HL-60 (cell line): ENCODE results near the gene MFAP2.

Experiments
- GABPA ChIP-seq: IDR thresholded peaks from 2 replicates; pipeline ENCODE4 v1.6.1; 2012; ENCODE audit warnings: low read depth
- POLR2AphosphoS5 ChIP-seq: IDR thresholded peaks from 2 replicates; pipeline ENCODE4 v1.6.1; 2012; ENCODE audit warnings: low read depth
- SPI1 ChIP-seq: IDR thresholded peaks from 2 replicates; pipeline ENCODE4 v1.6.1; 2012; ENCODE audit warnings: low read depth, mild to moderate bottlenecking, borderline replicate concordance
- TF ChIP-seq, protein P1 (sequence below): IDR thresholded peaks from one replicate; pipeline ENCODE4 v1.5.1; 2011; ENCODE audit warnings: low read length, control low read depth, inconsistent platforms; ENCODE audit not compliant: insufficient read depth
- TF ChIP-seq, protein P2 (sequence below): IDR thresholded peaks from 2 replicates; pipeline ENCODE4 v1.6.1; 2012; ENCODE audit warnings: low read depth; ENCODE audit not compliant: insufficient replicate concordance

DNA sequence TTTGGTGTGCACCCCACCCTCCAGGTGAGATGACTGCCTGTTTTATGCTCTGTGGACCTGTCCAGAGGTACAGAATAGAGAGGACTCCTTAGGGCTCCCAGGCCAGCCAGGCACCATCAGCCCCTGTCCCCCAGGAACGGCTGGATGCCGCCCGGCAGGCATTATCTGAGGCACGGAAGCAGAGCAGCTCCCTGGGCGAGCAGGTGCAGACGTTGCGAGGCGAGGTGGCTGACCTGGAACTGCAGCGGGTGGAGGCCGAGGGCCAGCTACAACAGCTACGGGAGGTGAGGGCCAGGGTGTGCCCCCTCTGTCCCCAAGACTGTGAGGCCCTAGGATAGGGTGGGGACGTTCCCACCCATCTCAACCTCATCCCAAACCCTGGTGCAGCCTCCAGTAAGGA lies 10.8 kb downstream of the MFAP2 start:
- TF ChIP-seq, protein P1, sequence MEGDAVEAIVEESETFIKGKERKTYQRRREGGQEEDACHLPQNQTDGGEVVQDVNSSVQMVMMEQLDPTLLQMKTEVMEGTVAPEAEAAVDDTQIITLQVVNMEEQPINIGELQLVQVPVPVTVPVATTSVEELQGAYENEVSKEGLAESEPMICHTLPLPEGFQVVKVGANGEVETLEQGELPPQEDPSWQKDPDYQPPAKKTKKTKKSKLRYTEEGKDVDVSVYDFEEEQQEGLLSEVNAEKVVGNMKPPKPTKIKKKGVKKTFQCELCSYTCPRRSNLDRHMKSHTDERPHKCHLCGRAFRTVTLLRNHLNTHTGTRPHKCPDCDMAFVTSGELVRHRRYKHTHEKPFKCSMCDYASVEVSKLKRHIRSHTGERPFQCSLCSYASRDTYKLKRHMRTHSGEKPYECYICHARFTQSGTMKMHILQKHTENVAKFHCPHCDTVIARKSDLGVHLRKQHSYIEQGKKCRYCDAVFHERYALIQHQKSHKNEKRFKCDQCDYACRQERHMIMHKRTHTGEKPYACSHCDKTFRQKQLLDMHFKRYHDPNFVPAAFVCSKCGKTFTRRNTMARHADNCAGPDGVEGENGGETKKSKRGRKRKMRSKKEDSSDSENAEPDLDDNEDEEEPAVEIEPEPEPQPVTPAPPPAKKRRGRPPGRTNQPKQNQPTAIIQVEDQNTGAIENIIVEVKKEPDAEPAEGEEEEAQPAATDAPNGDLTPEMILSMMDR = no peak
- no peak for TF ChIP-seq POLR2AphosphoS5
- TF ChIP-seq GABPA = no peak
- TF ChIP-seq, protein P2, sequence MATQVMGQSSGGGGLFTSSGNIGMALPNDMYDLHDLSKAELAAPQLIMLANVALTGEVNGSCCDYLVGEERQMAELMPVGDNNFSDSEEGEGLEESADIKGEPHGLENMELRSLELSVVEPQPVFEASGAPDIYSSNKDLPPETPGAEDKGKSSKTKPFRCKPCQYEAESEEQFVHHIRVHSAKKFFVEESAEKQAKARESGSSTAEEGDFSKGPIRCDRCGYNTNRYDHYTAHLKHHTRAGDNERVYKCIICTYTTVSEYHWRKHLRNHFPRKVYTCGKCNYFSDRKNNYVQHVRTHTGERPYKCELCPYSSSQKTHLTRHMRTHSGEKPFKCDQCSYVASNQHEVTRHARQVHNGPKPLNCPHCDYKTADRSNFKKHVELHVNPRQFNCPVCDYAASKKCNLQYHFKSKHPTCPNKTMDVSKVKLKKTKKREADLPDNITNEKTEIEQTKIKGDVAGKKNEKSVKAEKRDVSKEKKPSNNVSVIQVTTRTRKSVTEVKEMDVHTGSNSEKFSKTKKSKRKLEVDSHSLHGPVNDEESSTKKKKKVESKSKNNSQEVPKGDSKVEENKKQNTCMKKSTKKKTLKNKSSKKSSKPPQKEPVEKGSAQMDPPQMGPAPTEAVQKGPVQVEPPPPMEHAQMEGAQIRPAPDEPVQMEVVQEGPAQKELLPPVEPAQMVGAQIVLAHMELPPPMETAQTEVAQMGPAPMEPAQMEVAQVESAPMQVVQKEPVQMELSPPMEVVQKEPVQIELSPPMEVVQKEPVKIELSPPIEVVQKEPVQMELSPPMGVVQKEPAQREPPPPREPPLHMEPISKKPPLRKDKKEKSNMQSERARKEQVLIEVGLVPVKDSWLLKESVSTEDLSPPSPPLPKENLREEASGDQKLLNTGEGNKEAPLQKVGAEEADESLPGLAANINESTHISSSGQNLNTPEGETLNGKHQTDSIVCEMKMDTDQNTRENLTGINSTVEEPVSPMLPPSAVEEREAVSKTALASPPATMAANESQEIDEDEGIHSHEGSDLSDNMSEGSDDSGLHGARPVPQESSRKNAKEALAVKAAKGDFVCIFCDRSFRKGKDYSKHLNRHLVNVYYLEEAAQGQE = no peak
- no peak for TF ChIP-seq SPI1
